GM21576 (cell line): ENCODE results near the gene TBC1D10B.
A peak's percentile ranks its signal among the peaks of the same experiment; 100 is the strongest.
"Not testable (repeated sequence)": the region's sequence is repeated elsewhere in the genome, so short reads cannot be mapped to it uniquely, and the experiment has no call there.

Experiments used
- ATAC-seq: cut with Tn5 transposase; IDR thresholded peaks from one replicate; pipeline ENCODE4 v1.9.1; 2021; ENCODE audit warnings: mild to moderate bottlenecking, moderate library complexity; ENCODE audit not compliant: unreplicated experiment

TBC1D10B gene

DNA sequence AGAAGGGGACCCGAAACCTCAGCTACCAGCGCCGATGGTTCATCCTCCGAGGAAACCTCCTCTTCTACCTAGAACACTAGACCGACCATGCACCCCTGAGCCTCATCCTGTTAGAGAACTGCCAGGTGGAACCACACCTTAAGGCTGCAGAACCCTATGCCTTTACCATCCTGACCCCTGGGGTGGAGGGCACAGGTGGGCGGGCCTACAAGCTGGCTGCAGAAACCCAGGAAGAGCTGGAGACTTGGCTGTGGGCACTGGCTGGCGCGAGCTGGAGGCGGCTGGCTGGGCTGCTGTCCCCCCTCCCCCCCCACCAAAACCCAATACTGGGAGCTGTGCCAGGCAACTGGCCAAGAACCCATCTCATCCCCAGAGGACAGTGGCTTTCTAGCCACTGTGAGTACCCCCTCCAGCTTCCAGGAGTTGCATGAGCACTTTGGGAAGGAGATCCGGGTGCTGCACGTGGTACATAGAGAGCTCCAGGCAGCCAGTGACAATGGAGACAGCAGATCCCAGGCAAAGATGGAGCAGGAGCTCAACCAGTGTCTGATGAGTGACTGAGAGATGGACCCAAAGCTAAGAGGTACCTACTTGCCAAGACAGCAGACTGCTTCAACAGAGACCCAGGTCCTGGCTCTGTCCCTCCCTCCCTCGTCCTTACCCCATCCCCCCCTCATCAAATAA lies 13.8 kb downstream of the TBC1D10B start:
- ATAC-seq, result no peak

GRCh38 chr16:30355954-30356308 lies 14.4 kb downstream of the TBC1D10B start:
- no peak for ATAC-seq

DNA sequence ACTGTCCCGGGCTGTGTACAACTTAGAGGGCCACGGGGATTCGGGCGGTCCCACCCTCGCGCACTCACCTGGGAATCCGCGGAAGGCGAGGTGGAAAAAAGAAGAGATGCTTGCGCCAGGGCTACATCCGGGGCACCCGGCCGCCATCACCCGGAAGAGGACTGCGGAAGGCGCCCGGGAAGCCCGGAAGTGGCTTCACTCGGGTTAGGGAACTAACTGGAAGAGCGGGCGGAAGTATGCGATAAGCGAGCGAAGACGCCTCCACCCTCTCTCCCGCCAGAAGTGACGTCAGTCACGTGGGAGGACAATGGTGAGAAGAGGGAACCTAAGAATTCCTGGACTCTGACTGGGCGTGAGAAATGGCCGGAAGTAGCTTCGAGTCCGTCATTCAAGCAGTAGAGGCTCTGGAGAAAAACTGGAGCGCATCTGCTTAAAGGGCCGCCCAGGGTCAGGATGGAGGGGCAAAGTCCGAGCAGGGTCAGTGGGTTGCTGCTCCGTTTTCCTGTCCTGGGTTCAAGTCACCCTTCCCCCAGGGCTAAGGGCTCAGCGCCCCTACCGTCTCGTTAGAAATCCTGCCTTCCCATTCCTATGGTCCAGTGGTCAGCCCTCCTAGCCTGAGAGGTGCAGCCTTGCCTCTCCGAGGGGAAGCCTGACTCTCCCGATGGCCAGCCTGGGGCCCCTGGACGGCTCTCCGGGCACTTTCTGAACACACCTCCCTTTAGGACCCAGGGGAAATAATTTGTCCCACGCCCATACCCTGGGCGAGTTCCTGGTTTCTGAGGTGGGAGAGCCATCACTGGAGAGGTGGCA lies 14.9 kb downstream of the TBC1D10B start, which contains the start of gene CD2BP2:
CD2BP2 (minus strand) TSS at position 165 of the 810 bp plus-strand sequence. CDS start 627 bp downstream, outside the sequence.
- peak; percentile 53 for ATAC-seq

- peak; percentile 15 for ATAC-seq
These were observed 15.7 kb downstream of the TBC1D10B start for GRCh38 chr16:30354423-30355143.

- no peak for ATAC-seq
These were observed 16.7 kb downstream of the TBC1D10B start for GRCh38 chr16:30353438-30354129.

DNA sequence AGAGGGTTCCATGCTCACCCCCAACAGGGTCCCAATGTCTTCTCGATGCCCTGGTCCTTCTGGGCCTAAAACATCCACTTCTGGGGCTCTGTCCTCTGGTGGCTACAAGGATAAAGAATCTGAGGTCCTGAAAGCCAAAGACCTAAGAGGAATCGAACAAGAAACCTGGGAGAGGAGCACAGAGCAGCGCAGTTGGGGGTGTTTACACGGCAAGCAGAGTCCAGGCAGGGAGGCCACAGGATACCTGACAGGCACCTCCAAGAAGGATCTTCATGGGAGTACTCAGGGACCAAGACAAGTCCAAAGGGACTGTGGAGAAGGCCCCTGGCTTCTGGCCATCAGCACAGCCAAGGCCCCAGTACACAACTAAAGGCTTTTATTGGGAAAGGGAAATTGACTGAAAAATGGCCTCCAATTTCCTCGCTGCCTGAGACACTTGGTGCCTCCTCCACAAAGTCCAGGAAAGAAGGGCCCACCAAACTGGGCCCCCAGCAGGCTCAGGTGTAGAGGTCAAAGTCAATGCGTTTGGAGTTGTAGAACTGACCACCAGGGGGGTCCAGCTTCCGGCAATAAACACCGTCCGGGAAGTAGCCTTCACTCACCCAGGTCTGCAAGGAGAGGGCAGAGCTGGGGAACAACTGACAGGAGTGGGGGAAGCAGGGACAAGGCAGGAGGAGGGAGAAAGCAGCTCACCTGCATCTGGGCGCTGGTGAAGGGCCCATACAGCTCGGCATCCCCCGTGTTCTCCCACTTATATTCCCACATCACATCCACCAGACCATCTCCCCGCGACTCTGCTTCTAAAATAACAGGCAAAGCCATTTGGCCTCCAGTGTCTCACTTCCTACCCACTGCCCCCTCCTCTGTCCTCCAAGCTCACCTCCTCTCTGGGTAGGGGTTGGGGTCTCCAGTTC lies 17.5 kb downstream of the TBC1D10B start:
- no peak for ATAC-seq

DNA sequence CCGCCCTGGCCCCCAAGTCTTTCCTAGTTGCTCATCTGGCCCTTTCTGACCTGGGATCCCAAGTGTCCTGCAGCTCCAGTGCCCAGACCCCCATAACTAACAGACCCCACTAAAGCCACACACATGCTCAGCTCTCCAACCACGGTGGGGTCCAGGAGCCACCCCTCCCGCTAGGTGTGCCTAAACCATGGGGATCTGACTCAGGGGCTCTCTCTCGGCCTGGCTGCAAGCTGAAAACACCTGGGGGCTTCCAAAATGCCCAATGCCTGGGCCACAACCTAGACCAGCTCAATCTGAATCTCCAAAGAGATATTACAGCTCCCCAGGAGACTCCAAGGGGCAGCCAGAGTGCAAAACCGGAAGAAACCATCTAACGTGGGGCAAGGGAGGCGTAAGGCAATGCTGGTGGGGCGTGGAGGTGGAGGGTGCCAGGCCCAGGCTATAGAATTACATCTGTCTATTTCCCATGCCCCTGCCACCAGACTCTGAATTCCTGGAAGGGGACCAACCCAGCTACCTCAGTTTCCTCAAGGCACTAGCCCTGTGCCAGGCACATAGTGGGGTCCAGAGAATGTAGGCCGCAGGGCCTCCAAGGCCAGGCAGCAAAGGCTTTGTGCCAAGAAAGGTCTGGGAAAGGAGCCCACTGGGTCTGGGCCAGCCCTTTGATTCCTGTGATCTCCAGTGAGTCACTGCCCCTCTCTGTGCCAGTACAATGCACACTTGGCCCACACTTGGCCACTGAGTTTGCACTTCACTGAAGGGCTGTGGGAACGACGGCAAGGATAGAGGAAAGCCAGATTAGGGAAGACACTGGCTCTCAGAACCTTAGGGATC lies 18.5 kb downstream of the TBC1D10B start:
- no peak for ATAC-seq

- no peak for ATAC-seq
These were observed 19.3 kb downstream of the TBC1D10B start for GRCh38 chr16:30351001-30351441.

DNA sequence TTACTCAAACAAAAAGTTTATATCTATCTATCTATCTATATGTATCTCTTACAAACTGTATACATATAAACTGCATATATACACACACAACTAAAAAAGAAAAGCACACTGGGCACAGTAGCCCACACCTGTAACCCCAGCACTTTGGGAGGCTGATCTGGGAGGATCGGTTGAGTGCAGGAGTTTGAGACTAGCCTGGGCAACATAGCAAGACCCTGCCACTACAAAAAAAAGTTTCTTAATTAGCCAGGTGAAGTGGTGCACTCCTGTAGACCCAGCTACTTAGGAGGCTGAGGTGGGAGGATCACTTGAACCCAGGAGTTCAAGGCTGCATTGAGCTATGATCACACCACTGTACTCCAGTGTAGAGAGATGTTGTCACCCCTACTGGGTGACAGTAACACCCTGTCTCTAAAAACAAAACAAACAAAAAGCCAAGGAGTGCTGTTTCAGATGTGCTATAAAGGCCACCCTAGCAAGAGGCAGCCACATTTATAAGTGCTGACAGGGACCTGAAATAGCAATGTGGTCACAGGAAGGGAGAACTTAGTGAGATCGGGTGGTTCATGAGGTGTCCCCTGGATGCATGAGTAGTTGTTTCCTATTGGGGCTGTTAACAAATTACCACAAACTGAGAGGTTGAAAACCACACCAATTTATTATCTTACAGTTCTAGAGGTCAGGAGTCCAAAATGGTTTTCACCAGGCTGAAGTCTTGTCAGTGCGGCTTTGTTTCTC lies 20.0 kb downstream of the TBC1D10B start:
- ATAC-seq, result no peak

GRCh38 chr16:30349675-30350074 lies 20.6 kb downstream of the TBC1D10B start:
- ATAC-seq, result no peak

DNA sequence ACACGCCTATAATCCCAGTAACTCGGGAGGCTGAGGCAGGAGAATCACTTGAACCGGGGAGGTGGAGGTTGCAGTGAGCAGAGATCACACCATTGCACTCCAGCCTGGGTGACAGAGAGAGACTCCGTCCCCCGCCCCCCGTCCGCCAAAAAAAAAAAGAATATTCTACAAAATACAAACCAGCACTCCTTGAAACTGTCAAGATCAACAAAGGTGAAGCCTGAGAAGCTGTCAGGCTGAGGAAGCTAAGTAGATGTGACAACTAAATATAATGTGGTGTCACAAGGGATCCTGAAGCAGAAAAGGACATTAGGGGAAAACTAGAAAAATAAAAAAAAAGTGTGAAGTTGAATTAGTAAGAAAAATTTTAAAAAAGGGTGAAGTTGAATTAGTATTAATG lies 21.4 kb downstream of the TBC1D10B start:
- no peak for ATAC-seq

DNA sequence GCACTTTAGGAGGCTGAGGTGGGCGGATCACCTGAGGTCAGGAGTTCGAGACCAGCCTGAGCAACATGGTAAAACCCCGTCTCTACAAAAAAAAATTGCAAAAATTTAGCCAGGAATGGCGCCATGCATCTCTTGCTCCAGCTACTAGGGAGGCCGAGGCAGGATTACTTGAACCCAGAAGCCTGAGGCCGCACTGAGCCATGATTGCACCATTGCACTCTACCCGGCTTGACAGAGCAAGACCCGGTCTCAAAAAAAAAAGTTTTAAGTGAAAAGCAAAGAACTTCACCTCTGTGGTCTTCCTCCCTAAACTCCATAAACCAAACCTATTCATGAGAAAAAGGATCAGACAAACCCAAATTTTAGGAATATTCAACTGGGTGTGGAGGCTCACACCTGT lies 22.2 kb downstream of the TBC1D10B start:
- no peak for ATAC-seq

DNA sequence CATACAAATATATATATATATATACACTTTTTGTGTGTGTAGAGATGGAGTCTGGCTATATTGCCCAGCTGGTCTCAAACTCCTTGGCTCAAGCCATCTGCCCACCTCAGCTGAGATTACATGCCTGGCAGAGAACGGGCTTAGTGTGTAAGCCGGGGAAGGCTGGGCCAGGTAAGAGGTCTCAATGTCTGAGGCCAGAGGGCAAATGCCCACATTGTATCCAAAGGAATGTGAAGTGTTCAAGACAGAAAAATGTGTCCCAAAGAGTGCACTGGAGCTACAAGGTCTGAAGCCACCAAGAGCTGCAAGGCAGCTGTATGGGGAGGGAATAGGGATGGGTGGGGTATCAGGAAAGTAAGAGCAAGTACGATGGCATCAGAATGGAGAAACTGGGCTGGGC lies 24.0 kb downstream of the TBC1D10B start:
- ATAC-seq, result no peak

- ATAC-seq, result not testable (repeated sequence)
These were observed 26.8 kb downstream of the TBC1D10B start for GRCh38 chr16:30343491-30343820.

GRCh38 chr16:30342751-30343490 lies 27.4 kb downstream of the TBC1D10B start:
- ATAC-seq, result no peak

GRCh38 chr16:30341971-30342370 lies 28.3 kb downstream of the TBC1D10B start:
- not testable (repeated sequence) for ATAC-seq

DNA sequence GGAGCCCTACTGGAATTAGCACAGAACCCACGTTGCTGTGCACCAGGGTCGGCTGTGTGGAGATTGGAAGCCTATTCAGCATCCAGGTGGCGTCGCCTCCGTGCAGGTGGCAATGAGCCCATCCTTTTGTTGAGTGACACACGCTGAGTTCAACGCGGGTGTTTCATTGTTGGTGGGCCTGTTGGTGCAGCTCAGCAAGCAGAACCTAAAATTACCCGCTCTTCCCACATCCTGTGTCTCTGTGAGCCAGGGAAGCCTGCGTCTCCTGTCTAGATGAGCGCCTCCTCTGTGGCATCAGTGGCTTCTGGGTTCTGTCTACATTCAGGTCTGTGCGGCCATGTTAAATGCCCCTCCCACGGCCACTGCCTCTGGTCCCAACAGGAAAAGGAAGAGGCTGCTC lies 29.7 kb downstream of the TBC1D10B start:
- no peak for ATAC-seq

DNA sequence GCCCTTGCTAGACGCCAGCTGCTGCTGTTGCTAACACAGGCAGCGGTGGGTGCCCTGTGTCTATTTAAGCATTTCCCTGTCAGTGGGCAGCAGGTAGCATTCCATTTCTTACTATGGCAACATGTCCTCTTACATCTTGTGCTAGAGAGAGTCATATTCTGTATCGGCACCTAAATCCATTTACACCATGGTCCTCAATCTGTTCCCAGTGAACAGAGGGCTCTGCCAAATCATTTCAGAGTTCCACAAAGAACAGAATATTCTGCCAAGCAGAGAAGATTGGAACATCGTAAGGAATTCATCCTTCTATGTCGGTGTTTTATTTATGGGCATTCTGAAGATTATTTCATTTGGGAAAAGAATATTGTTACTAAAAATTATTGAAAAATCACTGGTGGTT lies 31.6 kb downstream of the TBC1D10B start:
- not testable (repeated sequence) for ATAC-seq
